ENCODE data around the gene KIAA0753. TPM values are rescaled to one million over a fixed set of nuclear protein-coding genes. Genes with fewer than 3 reads are reported as not detected.

The KIAA0753 gene
- total RNA-seq, 1 donor from 2014 or later: 24.0 TPM

GRCh38 chr17:6654841-6655731, 14.6 kb upstream of the KIAA0753 start:
- H3K4me3 Mint-ChIP-seq (ENCODE audit: unreplicated experiment): peak overlapping the region; percentile 57
- peaks cover 45% of the 10 kb centered on the region for H3K27me3 Mint-ChIP-seq (ENCODE audit: unreplicated experiment)
- peaks cover 8% of the 10 kb centered on the region for H3K36me3 Mint-ChIP-seq (ENCODE audit: unreplicated experiment)
- H3K27ac Mint-ChIP-seq (ENCODE audit: unreplicated experiment): no peak overlapping the region
- peak; percentile 73 for DNase-seq (ENCODE audit: extremely low spot score, unreplicated experiment)
- TF ChIP-seq CTCF (IDR thresholded peaks at IDR 0.05): no peak
- peaks cover 38% of the 10 kb centered on the region for H3K4me1 Mint-ChIP-seq (ENCODE audit: unreplicated experiment)
- peaks cover 4% of the 10 kb centered on the region for H3K9me3 Mint-ChIP-seq (ENCODE audit: unreplicated experiment)

- no peak overlapping the region for H3K27ac Mint-ChIP-seq (ENCODE audit: unreplicated experiment)
- DNase-seq (ENCODE audit: extremely low spot score, unreplicated experiment): no peak
Measured at GRCh38 chr17:6651919-6652452, 11.5 kb upstream of the KIAA0753 start.

GRCh38 chr17:6651354-6651918, 10.9 kb upstream of the KIAA0753 start, which contains the start of the genes C17orf100 and MED31:
Gene C17orf100 (plus strand): TSS chr17:6651762. CDS start chr17:6651914, 152 bp downstream.
Gene MED31 (minus strand): TSS chr17:6651605. CDS start chr17:6651528, 77 bp downstream.
- peaks cover 27% of the 10 kb centered on the region for H3K27me3 Mint-ChIP-seq (ENCODE audit: unreplicated experiment)
- peaks cover 12% of the 10 kb centered on the region for H3K36me3 Mint-ChIP-seq (ENCODE audit: unreplicated experiment)
- H3K4me1 Mint-ChIP-seq (ENCODE audit: unreplicated experiment): peaks cover 39% of the 10 kb centered on the region
- peak within 1 kb of the TSS; percentile 98 for H3K27ac Mint-ChIP-seq (ENCODE audit: unreplicated experiment)
- peak within 1 kb of the TSS; percentile 99 for H3K4me3 Mint-ChIP-seq (ENCODE audit: unreplicated experiment)
- peak; percentile 98 for DNase-seq (ENCODE audit: extremely low spot score, unreplicated experiment)
- TF ChIP-seq CTCF (IDR thresholded peaks at IDR 0.05): no peak
- H3K9me3 Mint-ChIP-seq (ENCODE audit: unreplicated experiment): peaks cover 4% of the 10 kb centered on the region

More at GRCh38 chr17:6651919-6652452, 11.5 kb upstream of the KIAA0753 start:
- Mint-ChIP-seq H3K36me3 (ENCODE audit: unreplicated experiment) (peaks cover 12% of the 10 kb centered on the region), H3K4me3 (ENCODE audit: unreplicated experiment) (peak overlapping the region; percentile 99), H3K27me3 (ENCODE audit: unreplicated experiment) (peaks cover 27% of the 10 kb centered on the region), H3K4me1 (ENCODE audit: unreplicated experiment) (peaks cover 39% of the 10 kb centered on the region), H3K9me3 (ENCODE audit: unreplicated experiment) (peaks cover 4% of the 10 kb centered on the region)
- TF ChIP-seq CTCF (IDR thresholded peaks at IDR 0.05): no peak

GRCh38 chr17:6648181-6648580, 7.7 kb upstream of the KIAA0753 start:
- Mint-ChIP-seq H3K4me3 (ENCODE audit: unreplicated experiment) (no peak overlapping the region), H3K27me3 (ENCODE audit: unreplicated experiment) (peaks cover under 1% of the 10 kb centered on the region), H3K9me3 (ENCODE audit: unreplicated experiment) (peaks cover under 1% of the 10 kb centered on the region), H3K4me1 (ENCODE audit: unreplicated experiment) (peaks cover 22% of the 10 kb centered on the region), H3K27ac (ENCODE audit: unreplicated experiment) (no peak overlapping the region), H3K36me3 (ENCODE audit: unreplicated experiment) (peaks cover 14% of the 10 kb centered on the region)
- no peak for DNase-seq (ENCODE audit: extremely low spot score, unreplicated experiment)
- TF ChIP-seq CTCF (IDR thresholded peaks at IDR 0.05): no peak
